Measurements from ENCODE around the gene TLCD3A.

DNA sequence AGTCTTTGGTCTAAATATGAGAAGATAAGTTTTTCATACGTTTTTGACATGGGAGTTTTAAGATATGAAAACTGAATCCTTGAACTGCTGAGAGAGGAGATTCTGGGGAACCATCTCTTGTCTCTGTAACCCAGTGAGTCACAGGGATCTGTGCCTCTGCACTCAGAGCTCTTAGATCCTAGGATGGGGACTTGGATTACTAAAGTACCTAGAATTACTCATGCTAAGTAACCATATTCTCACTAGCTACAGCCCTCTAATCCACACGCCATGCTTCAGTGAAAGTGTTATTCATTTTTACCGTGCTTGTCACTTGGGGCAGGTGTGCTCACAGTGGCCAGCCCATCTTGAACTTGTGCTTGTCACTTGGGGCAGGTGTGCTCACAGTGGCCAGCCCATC lies 51.7 kb downstream of the TLCD3A start:
- TF ChIP-seq NFRKB (IDR thresholded peaks at IDR 0.05) (no peak), SP1 (IDR thresholded peaks at IDR 0.05) (no peak), SUZ12 (IDR thresholded peaks at IDR 0.05) (no peak), HDGF (IDR thresholded peaks at IDR 0.05; ENCODE audit: borderline replicate concordance) (no peak), ARNT (IDR thresholded peaks at IDR 0.05) (no peak), LEF1 (IDR thresholded peaks at IDR 0.05; ENCODE audit: borderline replicate concordance) (no peak), FOXK2 (IDR thresholded peaks at IDR 0.05) (no peak)

Measured in HEK293T (cell line).